ENCODE measurements around the gene ACVR1B.

Gene ACVR1B

GRCh38 chr12:52005218-52005902 lies 53.9 kb downstream of the ACVR1B start:
- no peak for DNase-seq (ENCODE audit: low spot score)

DNA sequence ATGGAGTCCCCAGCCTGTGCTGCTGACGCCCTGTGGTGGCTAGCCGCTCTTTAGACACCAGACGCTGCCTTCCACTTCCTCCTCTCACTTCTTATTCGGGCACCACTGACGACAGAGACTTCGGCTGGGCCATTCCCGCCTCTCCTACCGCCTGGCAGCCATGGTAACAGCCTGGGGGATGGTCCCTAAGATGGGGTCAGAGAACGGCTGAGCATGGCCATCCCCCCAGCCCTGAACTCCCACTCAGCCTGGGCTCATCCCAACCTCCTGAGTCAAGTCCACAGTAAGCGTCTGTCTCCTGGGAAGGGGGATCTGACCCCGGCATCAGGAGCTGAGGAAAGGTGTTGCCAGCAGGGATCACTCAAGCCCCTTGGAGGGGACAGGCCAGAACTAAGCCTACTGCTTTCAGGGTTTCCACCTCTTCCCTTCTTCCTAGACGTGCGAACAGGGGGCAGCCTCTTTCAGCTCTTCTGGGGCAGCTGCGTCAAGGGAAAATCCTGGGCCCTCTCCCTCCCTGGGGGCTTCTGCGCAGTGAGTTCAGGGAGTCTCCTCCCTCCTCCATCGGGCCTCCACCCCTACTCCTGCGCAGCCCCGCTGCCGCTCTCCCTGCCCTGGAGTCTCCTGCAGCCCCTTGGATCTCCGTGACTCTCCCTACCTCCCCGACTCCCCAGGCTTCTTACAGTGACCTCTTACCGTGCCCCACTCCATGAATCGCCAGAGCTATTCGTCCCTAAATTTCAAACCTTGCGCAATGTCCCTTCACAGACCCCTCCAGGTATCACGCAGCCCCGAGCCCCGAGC lies 54.6 kb downstream of the ACVR1B start:
- DNase-seq (ENCODE audit: low spot score): peak; percentile 14

- peak; percentile 82 for DNase-seq (ENCODE audit: low spot score)
These were observed 55.2 kb downstream of the ACVR1B start, which contains the start of gene TAMALIN for GRCh38 chr12:52006726-52007157. Gene TAMALIN, plus strand, starts transcription at chr12:52006946. Its CDS starts 74 bp downstream, at chr12:52007020.

DNA sequence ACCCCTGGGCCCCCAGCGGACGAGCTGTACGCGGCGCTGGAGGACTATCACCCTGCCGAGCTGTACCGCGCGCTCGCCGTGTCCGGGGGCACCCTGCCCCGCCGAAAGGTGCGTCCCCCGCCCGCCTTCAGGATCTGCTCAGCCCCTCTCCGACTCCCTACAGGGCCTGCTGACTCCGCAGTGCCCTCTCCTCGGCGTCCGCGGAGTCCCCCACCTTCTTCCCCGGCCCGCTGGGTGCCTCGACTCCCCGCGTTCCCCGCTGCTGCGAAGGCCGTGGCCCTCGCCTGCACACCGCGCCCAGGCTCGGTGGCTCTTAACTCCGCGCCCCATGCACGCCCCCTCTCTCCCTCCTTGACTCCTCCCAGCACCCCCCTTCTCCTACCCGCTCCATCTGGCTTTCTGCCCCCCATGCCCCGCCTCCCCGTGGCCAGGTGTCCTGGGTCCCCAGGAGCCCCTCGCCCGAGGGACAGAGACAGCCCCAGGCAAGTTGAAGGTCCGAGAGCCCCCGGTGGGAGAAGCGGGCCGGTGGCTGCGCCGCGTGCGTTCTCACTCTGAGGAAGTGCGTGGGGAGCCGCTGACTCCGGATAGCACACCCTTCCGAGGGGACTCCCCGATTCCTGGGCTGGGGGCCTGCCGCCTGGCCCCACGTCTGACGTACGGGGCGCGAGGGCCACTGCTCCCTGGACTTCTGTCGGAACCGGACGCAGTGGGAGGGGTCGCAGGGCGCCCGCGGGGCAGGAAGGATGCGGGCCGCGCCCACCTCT lies 55.8 kb downstream of the ACVR1B start:
- DNase-seq (ENCODE audit: low spot score): peak; percentile 39

GRCh38 chr12:52007982-52008510 lies 56.5 kb downstream of the ACVR1B start:
- DNase-seq (ENCODE audit: low spot score): no peak

GRCh38 chr12:52009081-52009751 lies 57.7 kb downstream of the ACVR1B start:
- DNase-seq (ENCODE audit: low spot score): no peak

GRCh38 chr12:52010152-52010622 lies 58.7 kb downstream of the ACVR1B start:
- DNase-seq (ENCODE audit: low spot score): no peak

DNA sequence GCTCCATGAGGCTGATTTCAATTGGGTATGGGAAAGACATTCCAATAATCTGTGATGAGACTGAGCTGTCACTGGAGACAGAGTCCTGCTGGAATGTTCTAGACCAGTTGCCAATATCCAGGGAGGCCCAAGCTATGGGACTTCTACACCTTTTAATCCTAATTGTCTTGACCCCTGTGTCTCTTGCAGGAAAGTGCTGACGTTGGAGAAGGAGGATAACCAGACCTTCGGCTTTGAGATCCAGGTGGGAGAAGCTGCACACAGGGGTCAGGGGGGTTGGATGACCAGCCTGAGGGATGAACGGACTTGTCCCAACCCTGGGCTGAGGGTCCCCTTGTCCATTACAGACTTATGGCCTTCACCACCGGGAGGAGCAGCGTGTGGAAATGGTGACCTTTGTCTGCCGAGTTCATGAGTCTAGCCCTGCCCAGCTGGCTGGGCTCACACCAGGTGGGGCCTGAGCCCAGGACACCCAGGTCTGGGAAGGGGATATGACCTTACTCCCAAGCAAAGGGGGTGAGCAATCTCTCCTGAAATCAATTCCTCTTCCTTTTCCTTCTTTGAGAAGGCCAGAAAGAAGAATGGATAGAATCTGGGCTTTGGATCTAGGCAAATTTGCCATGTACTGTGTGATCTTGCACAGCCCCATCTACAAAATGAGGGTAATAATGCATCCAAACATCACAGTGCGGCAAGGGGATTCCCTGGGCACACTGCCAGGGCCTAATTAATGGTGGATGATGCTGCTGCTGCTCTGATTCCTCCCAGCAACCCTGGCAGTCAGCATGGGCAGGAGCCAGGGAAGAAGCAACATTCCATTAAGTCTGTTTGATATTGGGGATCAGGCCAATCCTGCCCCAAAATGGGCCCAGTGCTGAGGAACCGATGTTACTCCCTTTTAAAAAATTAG lies 59.4 kb downstream of the ACVR1B start:
- no peak for DNase-seq (ENCODE audit: low spot score)

GRCh38 chr12:52011602-52012214 lies 60.2 kb downstream of the ACVR1B start:
- no peak for DNase-seq (ENCODE audit: low spot score)

- no peak for DNase-seq (ENCODE audit: low spot score)
These were observed 62.3 kb downstream of the ACVR1B start for GRCh38 chr12:52013626-52014310.

DNA sequence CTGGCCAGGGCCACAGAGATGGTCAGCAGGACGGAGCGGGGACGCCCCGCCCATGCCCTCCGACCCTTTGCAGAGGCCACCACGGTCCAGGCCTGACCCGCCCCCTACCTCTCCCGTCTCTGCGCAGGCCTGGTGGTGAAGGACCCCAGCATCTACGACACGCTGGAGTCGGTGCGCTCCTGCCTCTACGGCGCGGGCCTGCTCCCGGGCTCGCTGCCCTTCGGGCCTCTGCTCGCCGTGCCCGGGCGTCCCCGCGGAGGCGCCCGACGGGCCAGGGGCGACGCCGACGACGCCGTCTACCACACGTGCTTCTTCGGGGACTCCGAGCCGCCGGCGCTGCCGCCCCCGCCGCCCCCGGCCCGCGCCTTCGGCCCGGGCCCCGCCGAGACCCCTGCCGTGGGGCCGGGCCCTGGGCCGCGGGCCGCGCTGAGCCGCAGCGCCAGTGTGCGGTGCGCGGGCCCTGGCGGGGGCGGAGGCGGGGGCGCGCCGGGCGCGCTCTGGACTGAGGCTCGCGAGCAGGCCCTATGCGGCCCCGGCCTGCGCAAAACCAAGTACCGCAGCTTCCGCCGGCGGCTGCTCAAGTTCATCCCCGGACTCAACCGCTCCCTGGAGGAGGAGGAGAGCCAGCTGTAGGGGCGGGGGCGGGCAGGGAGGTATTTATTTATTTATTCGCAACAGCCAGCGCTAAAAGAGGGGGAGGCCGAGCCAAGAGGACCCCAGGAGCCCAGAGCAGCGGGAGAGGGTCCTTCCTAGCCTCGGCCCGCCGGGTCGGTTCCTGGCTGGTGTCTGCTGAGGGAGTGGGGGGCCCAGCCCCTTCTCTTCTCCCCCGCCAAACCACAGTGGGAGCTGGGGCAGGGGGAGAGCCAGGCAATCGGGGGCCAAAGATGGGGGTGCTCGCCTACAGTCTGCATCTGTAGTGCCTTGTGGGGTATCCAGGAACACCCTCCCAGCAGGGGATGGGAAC lies 63.4 kb downstream of the ACVR1B start:
- DNase-seq (ENCODE audit: low spot score): no peak

- no peak for DNase-seq (ENCODE audit: low spot score)
These were observed 64.1 kb downstream of the ACVR1B start for GRCh38 chr12:52015532-52016041.

GRCh38 chr12:52018433-52019112 lies 67.1 kb downstream of the ACVR1B start:
- no peak for DNase-seq (ENCODE audit: low spot score)

- DNase-seq (ENCODE audit: low spot score): no peak
These were observed 67.7 kb downstream of the ACVR1B start for GRCh38 chr12:52019113-52019770.

DNA sequence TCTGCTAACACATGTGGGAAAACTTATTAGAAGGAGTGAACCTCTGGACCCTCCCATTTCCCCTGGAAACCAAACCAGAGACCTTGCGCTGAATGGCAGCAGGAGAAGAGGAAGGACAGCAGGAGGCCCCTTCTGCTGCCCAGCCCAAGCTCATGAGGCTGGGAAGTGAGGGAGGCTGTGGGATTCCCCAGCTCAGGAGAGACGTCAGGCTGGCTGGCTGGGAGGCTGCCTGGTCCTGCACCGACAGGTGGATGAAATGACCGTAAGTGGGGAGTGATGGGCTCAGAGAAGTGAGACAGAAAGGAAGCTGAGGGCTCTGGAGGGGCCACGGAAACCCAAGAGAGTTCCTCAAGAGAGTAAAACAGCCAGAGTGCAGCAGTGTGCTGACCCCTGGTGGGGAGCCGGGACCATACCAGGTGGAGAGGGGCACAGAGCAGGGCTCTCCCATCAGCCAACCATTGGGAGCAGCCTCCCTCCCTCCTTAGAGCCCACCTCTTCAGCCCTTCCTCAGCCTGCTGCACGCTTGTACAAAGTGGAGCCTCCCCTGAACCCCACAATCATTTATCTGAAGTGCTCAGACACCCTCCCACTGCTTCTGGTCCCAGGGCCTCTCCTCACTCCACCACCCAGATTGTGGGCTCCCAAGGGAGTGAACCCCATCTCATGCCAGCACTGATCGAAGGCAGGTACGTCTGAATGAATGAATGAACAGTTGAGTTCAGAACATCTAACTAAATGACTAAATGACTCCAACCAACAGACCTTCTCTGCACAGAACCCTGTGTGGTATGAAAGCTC lies 69.2 kb downstream of the ACVR1B start:
- peak; percentile 63 for DNase-seq (ENCODE audit: low spot score)

DNA sequence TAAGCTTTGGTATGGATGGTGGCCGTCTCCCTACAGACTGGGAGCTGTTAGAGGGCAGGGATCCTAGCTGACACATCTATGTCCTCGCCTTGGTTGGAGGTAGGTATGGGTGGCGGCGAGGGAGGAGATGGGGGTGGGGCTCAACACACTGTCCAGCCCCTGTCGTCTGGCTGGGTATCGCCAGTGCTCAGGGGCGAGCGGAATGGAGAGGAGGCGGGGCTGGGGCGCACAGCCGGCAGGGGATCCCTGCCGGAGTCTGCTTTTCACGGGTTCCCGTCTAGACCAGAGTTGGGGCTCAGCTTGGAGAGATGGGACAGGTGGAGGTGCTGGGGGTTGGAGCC lies 71.3 kb downstream of the ACVR1B start:
- peak; percentile 20 for DNase-seq (ENCODE audit: low spot score)

All from CD4-positive, alpha-beta T cell treated with Interleukin-2 at 100 ng/mL for 4 hours (primary cell).